GM13977 (cell line): ENCODE results near the gene FBXW10.
A peak's percentile ranks its signal among the peaks of the same experiment; 100 is the strongest.
"Not testable (repeated sequence)": the region's sequence is repeated elsewhere in the genome, so short reads cannot be mapped to it uniquely, and the experiment has no call there.

Experiments
- DNase-seq: peaks from one replicate; pipeline ENCODE4 v3.0.0; 2012; ENCODE audit warnings: low spot score
- in situ Hi-C: fragments of 300-500 bp; cut with MboI; formaldehyde crosslinking; loops from one replicate; pipeline ENCODE4 v1.12.0; 2022; ENCODE audit warnings: low sequenced_read_pairs, low pct_unique_long_range_greater_than_20kb, mixed read lengths, inconsistent platforms; ENCODE audit not compliant: unreplicated experiment
- TF ChIP-seq, protein P1 (sequence below): IDR thresholded peaks from 2 replicates; pipeline ENCODE4 v1.5.1; 2012; ENCODE audit warnings: mild to moderate bottlenecking, control low read depth; ENCODE audit not compliant: insufficient read depth; ENCODE audit errors: extremely low read depth, missing control alignments

FBXW10 gene

GRCh38 chr17:18791402-18791801, 47.5 kb downstream of the FBXW10 start:
- DNase-seq, in situ Hi-C loops: not testable (repeated sequence)
- TF ChIP-seq, protein P1, sequence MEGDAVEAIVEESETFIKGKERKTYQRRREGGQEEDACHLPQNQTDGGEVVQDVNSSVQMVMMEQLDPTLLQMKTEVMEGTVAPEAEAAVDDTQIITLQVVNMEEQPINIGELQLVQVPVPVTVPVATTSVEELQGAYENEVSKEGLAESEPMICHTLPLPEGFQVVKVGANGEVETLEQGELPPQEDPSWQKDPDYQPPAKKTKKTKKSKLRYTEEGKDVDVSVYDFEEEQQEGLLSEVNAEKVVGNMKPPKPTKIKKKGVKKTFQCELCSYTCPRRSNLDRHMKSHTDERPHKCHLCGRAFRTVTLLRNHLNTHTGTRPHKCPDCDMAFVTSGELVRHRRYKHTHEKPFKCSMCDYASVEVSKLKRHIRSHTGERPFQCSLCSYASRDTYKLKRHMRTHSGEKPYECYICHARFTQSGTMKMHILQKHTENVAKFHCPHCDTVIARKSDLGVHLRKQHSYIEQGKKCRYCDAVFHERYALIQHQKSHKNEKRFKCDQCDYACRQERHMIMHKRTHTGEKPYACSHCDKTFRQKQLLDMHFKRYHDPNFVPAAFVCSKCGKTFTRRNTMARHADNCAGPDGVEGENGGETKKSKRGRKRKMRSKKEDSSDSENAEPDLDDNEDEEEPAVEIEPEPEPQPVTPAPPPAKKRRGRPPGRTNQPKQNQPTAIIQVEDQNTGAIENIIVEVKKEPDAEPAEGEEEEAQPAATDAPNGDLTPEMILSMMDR = peak; percentile 12

GRCh38 chr17:18794841-18795240, 51.0 kb downstream of the FBXW10 start:
- in situ Hi-C loops = not testable (repeated sequence)

GRCh38 chr17:18796887-18797286, 53.0 kb downstream of the FBXW10 start:
- in situ Hi-C loops, DNase-seq: not testable (repeated sequence)

More at GRCh38 chr17:18794841-18795240, 51.0 kb downstream of the FBXW10 start:
- DNase-seq = not testable (repeated sequence)

- DNase-seq = not testable (repeated sequence)
- in situ Hi-C loops = loop anchor here (25.0 kb wide), 2 partner anchors 134 to 209 kb away; partner anchors contain the start of gene FAM83G
Measured at GRCh38 chr17:18803458-18804245, 59.8 kb downstream of the FBXW10 start.

- in situ Hi-C loops = loop anchor here (25.0 kb wide), 2 partner anchors 121 to 196 kb away; partner anchors contain the start of gene FAM83G
- DNase-seq = not testable (repeated sequence)
Measured at GRCh38 chr17:18815924-18816323, 72.1 kb downstream of the FBXW10 start.

DNA sequence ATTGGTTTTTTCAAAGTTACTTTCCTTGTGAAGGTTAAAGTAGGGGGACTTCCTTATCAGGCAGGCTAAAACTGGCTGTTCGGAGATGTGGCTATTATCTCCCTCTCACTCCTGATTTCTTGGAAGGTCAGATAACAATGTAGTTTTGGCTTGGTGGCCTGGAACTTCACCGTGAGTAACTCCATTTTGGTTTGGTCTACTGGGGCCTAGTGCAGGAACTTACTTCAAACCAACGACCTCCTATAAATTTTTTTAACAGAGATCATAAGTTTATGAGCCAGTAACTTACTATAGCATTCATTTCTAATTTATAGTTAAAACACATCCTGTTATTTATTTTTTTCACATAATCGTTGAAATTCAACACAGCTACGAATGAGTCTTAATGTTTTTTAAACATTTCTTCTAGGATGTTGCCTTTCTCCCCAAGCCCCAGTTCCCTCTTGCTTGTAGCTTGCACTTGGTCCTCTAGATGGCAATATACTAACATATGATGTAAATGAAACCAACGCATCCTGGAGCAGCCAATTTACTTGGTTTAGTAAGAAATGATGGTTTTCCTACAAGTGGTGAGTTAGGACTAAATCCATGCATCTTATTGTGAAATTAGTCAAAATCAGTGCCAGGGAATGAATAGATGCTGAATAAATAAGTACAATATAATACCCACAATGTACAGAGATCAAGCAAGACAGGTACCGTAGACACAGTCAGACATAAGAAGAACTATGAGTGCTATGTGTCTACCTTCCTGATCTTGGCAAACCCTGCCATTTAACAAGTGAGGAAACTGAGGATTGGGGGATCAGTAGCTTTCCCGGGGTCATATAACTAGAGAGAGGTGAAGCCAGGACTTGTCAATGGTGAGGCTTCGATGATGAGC, 72.9 kb downstream of the FBXW10 start:
- DNase-seq = peak; percentile 10
- in situ Hi-C loops = loop anchor here (25.0 kb wide), 2 partner anchors 121 to 196 kb away; partner anchors contain the start of gene FAM83G
- TF ChIP-seq, protein P1 = peak; percentile 67

GRCh38 chr17:18821430-18821829, 77.6 kb downstream of the FBXW10 start:
- in situ Hi-C loops = loop anchor here (25.0 kb wide), 2 partner anchors 116 to 191 kb away; partner anchors contain the start of gene FAM83G
- DNase-seq = not testable (repeated sequence)

GRCh38 chr17:18827613-18828012, 83.8 kb downstream of the FBXW10 start:
- DNase-seq, in situ Hi-C loops: not testable (repeated sequence)
